ENCODE measurements around the gene LBX2.
A peak's percentile ranks its signal among the peaks of the same experiment; 100 is the strongest.

The LBX2 gene

GRCh38 chr2:74529357-74530238 lies 30.2 kb upstream of the LBX2 start, which contains the start of the genes AUP1 and HTRA2:
Gene AUP1 (minus strand): TSS chr2:74529706. CDS start chr2:74529629, 77 bp downstream.
Gene HTRA2 (plus strand): TSS chr2:74529933. CDS start chr2:74530007, 74 bp downstream.
- TF ChIP-seq POLR2AphosphoS5 (IDR thresholded peaks at IDR 0.05; ENCODE audit: low read depth, low read length) (peak; percentile 96), TAF1 (IDR thresholded peaks at IDR 0.05; ENCODE audit: borderline replicate concordance, insufficient read depth, low read length) (peak; percentile 67; the same call in 1 of the 2 replicates), SIN3A (IDR thresholded peaks at IDR 0.05; ENCODE audit: borderline replicate concordance, insufficient read depth, low read length) (peak; percentile 38; the same call in 1 of the 2 replicates), REST (IDR thresholded peaks at IDR 0.05; ENCODE audit: insufficient read depth in 1 of 2, low read depth in 2 of 2, low read length in 2 of 2) (0 out of 4 replicates have a peak, but pooled peaks of 1 of the 2 experiments have one; percentile 10), FOXP2 (optimal IDR thresholded peaks at IDR 0.05; ENCODE audit: borderline replicate concordance, extremely low read depth, extremely low read length, insufficient read depth) (peak; percentile 69)

GRCh38 chr2:74528600-74529356 lies 29.4 kb upstream of the LBX2 start:
- no peak for TF ChIP-seq FOXP2 (optimal IDR thresholded peaks at IDR 0.05; ENCODE audit: borderline replicate concordance, extremely low read depth, extremely low read length, insufficient read depth)
- no peak for TF ChIP-seq POLR2AphosphoS5 (IDR thresholded peaks at IDR 0.05; ENCODE audit: low read depth, low read length)
- TF ChIP-seq SIN3A (IDR thresholded peaks at IDR 0.05; ENCODE audit: borderline replicate concordance, insufficient read depth, low read length) = no peak
- no peak for TF ChIP-seq TAF1 (IDR thresholded peaks at IDR 0.05; ENCODE audit: borderline replicate concordance, insufficient read depth, low read length)
- TF ChIP-seq REST (IDR thresholded peaks at IDR 0.05; ENCODE audit: insufficient read depth in 1 of 2, low read depth in 2 of 2, low read length in 2 of 2) = no peak

- TF ChIP-seq TAF1 (IDR thresholded peaks at IDR 0.05; ENCODE audit: borderline replicate concordance, insufficient read depth, low read length) = no peak
- TF ChIP-seq FOXP2 (optimal IDR thresholded peaks at IDR 0.05; ENCODE audit: borderline replicate concordance, extremely low read depth, extremely low read length, insufficient read depth) = no peak
- TF ChIP-seq SIN3A (IDR thresholded peaks at IDR 0.05; ENCODE audit: borderline replicate concordance, insufficient read depth, low read length) = no peak
- TF ChIP-seq POLR2AphosphoS5 (IDR thresholded peaks at IDR 0.05; ENCODE audit: low read depth, low read length) = no peak
- TF ChIP-seq REST (IDR thresholded peaks at IDR 0.05; ENCODE audit: insufficient read depth in 1 of 2, low read depth in 2 of 2, low read length in 2 of 2) = no peak
Measured at GRCh38 chr2:74527741-74528140, 28.3 kb upstream of the LBX2 start.

- no peak for TF ChIP-seq REST (IDR thresholded peaks at IDR 0.05; ENCODE audit: insufficient read depth in 1 of 2, low read depth in 2 of 2, low read length in 2 of 2)
- TF ChIP-seq SIN3A (IDR thresholded peaks at IDR 0.05; ENCODE audit: borderline replicate concordance, insufficient read depth, low read length) = no peak
- TF ChIP-seq FOXP2 (optimal IDR thresholded peaks at IDR 0.05; ENCODE audit: borderline replicate concordance, extremely low read depth, extremely low read length, insufficient read depth) = no peak
- TF ChIP-seq POLR2AphosphoS5 (IDR thresholded peaks at IDR 0.05; ENCODE audit: low read depth, low read length) = no peak
- TF ChIP-seq TAF1 (IDR thresholded peaks at IDR 0.05; ENCODE audit: borderline replicate concordance, insufficient read depth, low read length) = no peak
Measured at GRCh38 chr2:74526649-74527230, 27.3 kb upstream of the LBX2 start.

Measured in PFSK-1 (cell line).